CD14-positive monocyte (primary cell): Measurements from ENCODE around the gene ANKRD34C. TPM values are rescaled to one million over a fixed set of nuclear protein-coding genes. Genes with fewer than 3 reads are reported as not detected.

Experiments
- DNase-seq, 3 donors: peaks; one replicate each; pipeline ENCODE4 v3.0.0-alpha.2; 2011 to 2022
- H2AFZ ChIP-seq: 2 replicates; pipeline ENCODE4 v1.6.0; 2012; ENCODE audit warnings: mild to moderate bottlenecking, low read depth, low read length, inconsistent platforms; ENCODE audit not compliant: insufficient read depth, poor library complexity, severe bottlenecking
- H3K27ac ChIP-seq, 2 donors: 1 replicate in 1 of 2; 2 replicates in 1 of 2; pipeline ENCODE4 v1.5.1; 2012 to 2013; ENCODE audit warnings: low read length in 2 of 2, control low read depth in 1 of 2, inconsistent platforms in 1 of 2, low read depth in 1 of 2, mild to moderate bottlenecking in 1 of 2
- H3K27me3 ChIP-seq, 2 donors: one replicate each; pipeline versions ENCODE4 v1.6.0 to v1.6.1; 2011 to 2013; ENCODE audit warnings: low read length in 2 of 2; ENCODE audit not compliant: control insufficient read depth in 2 of 2, insufficient read depth in 2 of 2
- H3K36me3 ChIP-seq, 2 donors: replicated peaks in 1 of 2; 1 replicate in 1 of 2; 2 replicates in 1 of 2; pipeline versions ENCODE4 v1.5.1 to v1.6.1; 2012 to 2013; ENCODE audit warnings: low read length in 2 of 2, control low read depth in 1 of 2, inconsistent platforms in 1 of 2, mild to moderate bottlenecking in 1 of 2; ENCODE audit not compliant: insufficient read depth in 2 of 2, control insufficient read depth in 1 of 2
- H3K4me1 ChIP-seq, 2 donors: 1 replicate in 1 of 2; 2 replicates in 1 of 2; pipeline versions ENCODE4 v1.5.1 to v1.6.1; 2012 to 2013; ENCODE audit warnings: low read length in 2 of 2, control low read depth in 1 of 2, inconsistent platforms in 1 of 2, mild to moderate bottlenecking in 1 of 2, moderate library complexity in 1 of 2; ENCODE audit not compliant: insufficient read depth in 2 of 2, control insufficient read depth in 1 of 2
- H3K4me2 ChIP-seq: replicated peaks from 2 replicates; pipeline ENCODE3; 2012; ENCODE audit warnings: low read length, moderate library complexity, mild to moderate bottlenecking; ENCODE audit not compliant: poor library complexity, severe bottlenecking; ENCODE audit errors: extremely low read depth
- H3K4me3 ChIP-seq, 3 experiments: fragments of 200-600 bp in 1 of 3; sonication (generic) in 1 of 3; replicated peaks in 1 of 3; 1 replicate in 2 of 3; 2 replicates in 1 of 3; pipeline ENCODE4 v1.5.1; 2011 to 2013; ENCODE audit warnings: low read length in 3 of 3, mild to moderate bottlenecking in 3 of 3, control low read depth in 2 of 3, low read depth in 2 of 3, inconsistent platforms in 1 of 3, moderate library complexity in 1 of 3
- H3K79me2 ChIP-seq: 2 replicates; pipeline ENCODE4 v1.6.0; 2012; ENCODE audit warnings: mild to moderate bottlenecking, control low read depth, inconsistent platforms, low read length, moderate library complexity; ENCODE audit not compliant: insufficient read depth
- H3K9ac ChIP-seq: 2 replicates; pipeline ENCODE4 v1.6.0; 2017; ENCODE audit warnings: low read length, mild to moderate bottlenecking; ENCODE audit not compliant: insufficient read depth, poor library complexity, severe bottlenecking
- H3K9me3 ChIP-seq, 2 donors: replicated peaks in 1 of 2; 1 replicate in 1 of 2; 2 replicates in 1 of 2; pipeline versions ENCODE4 v1.5.1 to v1.6.1; 2012 to 2013; ENCODE audit warnings: low read length in 2 of 2, control low read depth in 1 of 2; ENCODE audit not compliant: control insufficient read depth in 1 of 2, insufficient read depth in 1 of 2
- H4K20me1 ChIP-seq: 2 replicates; pipeline ENCODE4 v1.6.0; 2012; ENCODE audit warnings: mild to moderate bottlenecking, low read length, control low read depth, moderate library complexity; ENCODE audit not compliant: insufficient read depth
- H3K27ac Mint-ChIP-seq, 7 donors: one replicate each; pipeline ENCODE4 v1.8.0; 2020; ENCODE audit warnings: mild to moderate bottlenecking in 7 of 7, mixed read lengths in 7 of 7, moderate library complexity in 6 of 7, inconsistent platforms in 2 of 7
- H3K27me3 Mint-ChIP-seq, 3 donors: one replicate each; pipeline ENCODE4 v1.8.0; 2021 to 2022; ENCODE audit warnings: low read depth in 3 of 3, mild to moderate bottlenecking in 3 of 3, mixed read lengths in 3 of 3, moderate library complexity in 3 of 3, inconsistent platforms in 1 of 3
- H3K36me3 Mint-ChIP-seq, 2 donors: one replicate each; pipeline ENCODE4 v1.8.0; 2020; ENCODE audit warnings: mixed read lengths in 2 of 2, inconsistent platforms in 1 of 2, mild to moderate bottlenecking in 1 of 2
- H3K4me1 Mint-ChIP-seq: one replicate; pipeline ENCODE4 v1.8.0; 2020; ENCODE audit warnings: mild to moderate bottlenecking, mixed read lengths
- H3K4me3 Mint-ChIP-seq, 2 donors: one replicate each; pipeline ENCODE4 v1.8.0; 2020; ENCODE audit warnings: mild to moderate bottlenecking in 2 of 2, mixed read lengths in 2 of 2, moderate library complexity in 1 of 2
- H3K9me3 Mint-ChIP-seq, 7 donors: one replicate each; pipeline ENCODE4 v1.8.0; 2020 to 2022; ENCODE audit warnings: mixed read lengths in 7 of 7, mild to moderate bottlenecking in 6 of 7, moderate library complexity in 6 of 7, inconsistent platforms in 2 of 7
- CTCF ChIP-seq: fragments of 200-600 bp; IDR thresholded peaks from one replicate; pipeline ENCODE4 v1.8.0; 2022; ENCODE audit warnings: antibody characterized with exemption, mild to moderate bottlenecking
- WGBS: methylation state at CpG from one replicate; pipeline ENCODE4 v1.1.5; 2013; ENCODE audit warnings: missing lambda C conversion rate; ENCODE audit not compliant: insufficient coverage; 5-methylcytosine and 5-hydroxymethylcytosine counted together
- intact Hi-C, 2 donors: fragments of 100-400 bp; cut with micrococcal nuclease; formaldehyde crosslinking; loops; one replicate each; pipeline versions ENCODE4 v1.15.0 to v1.15.1; 2023
- polyA plus RNA-seq, 3 donors: library from polyadenylated mRNA; depleted of rRNA in 1 of 3; unstranded in 2 of 3; stranded (reverse) in 1 of 3; fragments of 300-500 nt in 2 of 3; fragments of >200 nt in 1 of 3; fragmentation: Illumina TruSeq in 2 of 3; gene quantifications; 1 replicate in 2 of 3; 2 replicates in 1 of 3; pipeline ENCODE4 v1.2.3, GENCODE V29; 2012 to 2021

ANKRD34C gene
- polyA plus RNA-seq, 3 donors = not detected

- Mint-ChIP-seq H3K4me1 (peaks cover 17% of the 10 kb centered on the region), H3K9me3 (peaks cover 0 to 2% (median 0%) of the 10 kb centered on the region in 7 donors), H3K27me3 (peaks cover 2 to 14% (median 11%) of the 10 kb centered on the region in 3 donors), H3K4me3 (peak within 1 kb of the TSS; percentile 84 to 95), H3K27ac (peak within 1 kb of the TSS in 3 of 7 donors; percentile 17 to 77 (median 54)), H3K36me3 (peaks cover 30% of the 10 kb centered on the region in 2 donors)
- 0% methylated on average over 63 of the region's 76 CpGs for WGBS
- Histone ChIP-seq H3K4me3 (peak within 1 kb of the TSS; percentile 58 to 96 (median 91)), H3K4me2 (peak within 1 kb of the TSS; percentile 94), H3K27ac (peak within 1 kb of the TSS in 1 of 2 donors; percentile 57), H3K36me3 (peaks cover 26 to 32% of the 10 kb centered on the region in 2 donors), H3K9me3 (no peaks in the 10 kb centered on the region), H3K9ac (peak within 1 kb of the TSS; percentile 79), H3K4me1 (peaks cover 16 to 20% of the 10 kb centered on the region in 2 donors), H3K27me3 (no peaks in the 10 kb centered on the region), H3K79me2 (peaks cover 14% of the 10 kb centered on the region), H4K20me1 (no peaks in the 10 kb centered on the region), H2AFZ (peak within 1 kb of the TSS; percentile 93)
- intact Hi-C loops = no loop called here
- DNase-seq = peak; percentile 45 to 60 (median 50)
- TF ChIP-seq CTCF = no peak
Measured at GRCh38 chr15:79310985-79311900, 28.7 kb downstream of the ANKRD34C start, which contains the start of gene TMED3. TMED3 (plus strand) TSS chr15:79311112; CDS start chr15:79311250, 138 bp downstream.

- H3K27ac ChIP-seq = peak overlapping the region in 1 of 2 donors; percentile 57
- H3K36me3 ChIP-seq = peaks cover 34 to 40% of the 10 kb centered on the region in 2 donors
- Mint-ChIP-seq H3K9me3 (peaks cover 0 to 2% (median 0%) of the 10 kb centered on the region in 7 donors), H3K4me1 (peaks cover 17% of the 10 kb centered on the region), H3K27me3 (peaks cover 2 to 14% (median 11%) of the 10 kb centered on the region in 3 donors), H3K27ac (peak overlapping the region in 2 of 7 donors; percentile 17 to 77), H3K36me3 (peaks cover 38% of the 10 kb centered on the region in 2 donors), H3K4me3 (peak overlapping the region; percentile 84 to 90)
- H2AFZ ChIP-seq = peak overlapping the region; percentile 93
- no peak for TF ChIP-seq CTCF
- peak overlapping the region; percentile 79 for H3K9ac ChIP-seq
- no peaks in the 10 kb centered on the region for H4K20me1 ChIP-seq
- peak overlapping the region; percentile 58 to 96 (median 91) for H3K4me3 ChIP-seq
- H3K4me2 ChIP-seq = peak overlapping the region; percentile 94
- WGBS = 53% methylated on average over 7 of the region's 8 CpGs
- no peak for DNase-seq
- no peaks in the 10 kb centered on the region for H3K9me3 ChIP-seq
- H3K27me3 ChIP-seq = no peaks in the 10 kb centered on the region
- intact Hi-C loops = no loop called here
- H3K79me2 ChIP-seq = peaks cover 14% of the 10 kb centered on the region
- peaks cover 16 to 20% of the 10 kb centered on the region in 2 donors for H3K4me1 ChIP-seq
Measured at GRCh38 chr15:79311901-79312553, 29.5 kb downstream of the ANKRD34C start.
